GM23338 (cell line): ENCODE results near the gene PRKAG1. TPM values are rescaled to one million over a fixed set of nuclear protein-coding genes. Genes with fewer than 3 reads are reported as not detected.

ENCODE experiments used
- ATAC-seq: fragments of 200-7000 bp; cut with Tn5 transposase; 3 replicates; pipeline ENCODE4 v1.9.1; 2020
- DNase-seq: peaks from one replicate; pipeline ENCODE4 v3.0.0-alpha.2; 2015; ENCODE audit warnings: low spot score
- H2AFZ ChIP-seq: fragments of 200-600 bp; sonication (generic); 2 replicates; pipeline ENCODE4 v1.8.0; 2016; ENCODE audit warnings: antibody characterized with exemption, mild to moderate bottlenecking, moderate library complexity
- H3F3A ChIP-seq: fragments of 200-600 bp; sonication (generic); replicated peaks from 2 replicates; pipeline ENCODE4 v1.8.0; 2017; ENCODE audit warnings: antibody characterized with exemption, mixed run types, low read depth
- H3K27ac ChIP-seq: fragments of 200-600 bp; sonication (generic); 2 replicates; pipeline ENCODE4 v1.6.1; 2016; ENCODE audit warnings: low read depth
- H3K27me3 ChIP-seq: fragments of 200-600 bp; sonication (generic); 2 replicates; pipeline ENCODE4 v1.8.0; 2016; ENCODE audit warnings: mild to moderate bottlenecking, mixed run types, moderate library complexity; ENCODE audit not compliant: insufficient read depth
- H3K36me3 ChIP-seq: fragments of 200-600 bp; sonication (generic); 2 replicates; pipeline ENCODE4 v1.8.0; 2016; ENCODE audit warnings: mild to moderate bottlenecking; ENCODE audit not compliant: insufficient read depth
- H3K4me1 ChIP-seq: fragments of 200-600 bp; sonication (generic); 2 replicates; pipeline ENCODE4 v1.8.0; 2016; ENCODE audit warnings: mild to moderate bottlenecking, moderate library complexity; ENCODE audit not compliant: insufficient read depth
- H3K4me2 ChIP-seq: fragments of 200-600 bp; sonication (generic); 2 replicates; pipeline ENCODE4 v1.7.1; 2017; ENCODE audit warnings: mixed run types
- H3K4me3 ChIP-seq: fragments of 200-600 bp; sonication (generic); 2 replicates; pipeline ENCODE4 v1.6.1; 2016; ENCODE audit warnings: mixed run types
- H3K79me2 ChIP-seq: fragments of 200-600 bp; sonication (generic); replicated peaks from 2 replicates; pipeline ENCODE4 v1.8.0; 2017; ENCODE audit warnings: mild to moderate bottlenecking; ENCODE audit not compliant: insufficient read depth
- H3K9me2 ChIP-seq: fragments of 200-600 bp; sonication (generic); 2 replicates; pipeline ENCODE4 v1.8.0; 2017; ENCODE audit not compliant: insufficient read depth
- H4K20me1 ChIP-seq: fragments of 200-600 bp; sonication (generic); replicated peaks from 2 replicates; pipeline ENCODE4 v1.8.0; 2017; ENCODE audit warnings: mild to moderate bottlenecking; ENCODE audit not compliant: insufficient read depth
- H3K27ac Mint-ChIP-seq: 2 replicates; pipeline ENCODE4 v1.8.0; 2020; ENCODE audit warnings: inconsistent platforms, mild to moderate bottlenecking, moderate library complexity, mixed read lengths
- H3K27me3 Mint-ChIP-seq: 3 replicates; pipeline ENCODE4 v1.8.0; 2022; ENCODE audit warnings: low read depth, mild to moderate bottlenecking, moderate library complexity, mixed read lengths, inconsistent platforms; ENCODE audit not compliant: insufficient read depth, poor library complexity
- H3K36me3 Mint-ChIP-seq: 3 replicates; pipeline ENCODE4 v1.8.0; 2021; ENCODE audit warnings: low read depth, mild to moderate bottlenecking, inconsistent platforms, moderate library complexity, mixed read lengths
- H3K4me1 Mint-ChIP-seq: 3 replicates; pipeline ENCODE4 v1.8.0; 2020; ENCODE audit warnings: mild to moderate bottlenecking, inconsistent platforms, mixed read lengths
- H3K4me3 Mint-ChIP-seq: 3 replicates; pipeline ENCODE4 v1.8.0; 2021; ENCODE audit warnings: moderate library complexity, mild to moderate bottlenecking, inconsistent platforms, mixed read lengths
- H3K9me3 Mint-ChIP-seq: 3 replicates; pipeline ENCODE4 v1.8.0; 2020; ENCODE audit warnings: moderate library complexity, mild to moderate bottlenecking, inconsistent platforms, mixed read lengths
- CREB1 ChIP-seq: fragments of 250-450 bp; sonication (Bioruptor Pico); IDR thresholded peaks from 2 replicates; pipeline ENCODE4 v1.5.0; 2020; ENCODE audit warnings: low read depth, mild to moderate bottlenecking, moderate library complexity
- ETS1 ChIP-seq: IDR thresholded peaks from 2 replicates; pipeline ENCODE4 v1.6.1; 2016; ENCODE audit warnings: antibody characterized with exemption
- EZH2 ChIP-seq: fragments of 200-600 bp; sonication (generic); IDR thresholded peaks from one replicate; pipeline ENCODE4 v1.8.0; 2017; ENCODE audit warnings: antibody characterized with exemption, mild to moderate bottlenecking, low read depth; ENCODE audit not compliant: unreplicated experiment
- EZH2phosphoT487 ChIP-seq: fragments of 200-600 bp; sonication (generic); IDR thresholded peaks from one replicate; pipeline ENCODE4 v1.8.1; 2018; ENCODE audit warnings: antibody characterized with exemption; ENCODE audit not compliant: unreplicated experiment
- JUNB ChIP-seq: IDR thresholded peaks from one replicate; pipeline ENCODE4 v1.6.1; 2016; ENCODE audit warnings: antibody characterized with exemption; ENCODE audit not compliant: unreplicated experiment
- NANOG ChIP-seq: IDR thresholded peaks from 2 replicates; pipeline ENCODE4 v1.6.1; 2016; ENCODE audit warnings: antibody characterized with exemption, borderline replicate concordance
- POLR2AphosphoS5 ChIP-seq: IDR thresholded peaks from 2 replicates; pipeline ENCODE4 v1.6.1; 2016; ENCODE audit warnings: antibody characterized with exemption, low read depth
- REST ChIP-seq: IDR thresholded peaks from one replicate; pipeline ENCODE4 v1.6.1; 2018; ENCODE audit warnings: antibody characterized with exemption; ENCODE audit not compliant: unreplicated experiment
- STAT1 ChIP-seq: IDR thresholded peaks from one replicate; pipeline ENCODE4 v1.6.1; 2016; ENCODE audit warnings: antibody characterized with exemption; ENCODE audit not compliant: unreplicated experiment
- ZNF114 ChIP-seq: fragments of 250-450 bp; sonication (Bioruptor Pico); IDR thresholded peaks from 2 replicates; pipeline ENCODE4 v1.5.0; 2020; ENCODE audit warnings: mild to moderate bottlenecking, moderate library complexity
- ZNF331 ChIP-seq: fragments of 250-450 bp; sonication (Bioruptor Pico); IDR thresholded peaks from 2 replicates; pipeline ENCODE4 v1.5.0; 2020; ENCODE audit warnings: low read depth, mild to moderate bottlenecking, moderate library complexity
- ZNF462 ChIP-seq: fragments of 250-450 bp; sonication (Bioruptor Pico); IDR thresholded peaks from 2 replicates; pipeline ENCODE4 v1.5.0; 2020; ENCODE audit warnings: mild to moderate bottlenecking, moderate library complexity
- polyA plus RNA-seq: library from polyadenylated mRNA; unstranded; fragments of >200 nt; fragmentation: Nextera tagmentation; extraction: Ambion mirVana; gene quantifications from 2 replicates; pipeline ENCODE4 v1.2.1, GENCODE V29; 2016
- total RNA-seq: library from RNA; depleted of rRNA; stranded (reverse); fragments of >200 nt; shearing (Covaris generic); gene quantifications from 2 replicates; pipeline ENCODE4 v1.2.3, GENCODE V29; 2014
- TF ChIP-seq, protein P1 (sequence below), 2 experiments: fragments of 200-600 bp in 1 of 2; sonication (generic) in 1 of 2; conservative IDR thresholded peaks; 2 replicates each; pipeline versions ENCODE4 v1.5.1 to v1.6.1; 2016 to 2017; ENCODE audit warnings: antibody characterized with exemption in 2 of 2, low read depth in 2 of 2, mild to moderate bottlenecking in 2 of 2, moderate library complexity in 1 of 2

PRKAG1 gene
- total and polyA plus RNA-seq, 2 experiments from 2014 or later, result 19.9 to 35.4 TPM

DNA sequence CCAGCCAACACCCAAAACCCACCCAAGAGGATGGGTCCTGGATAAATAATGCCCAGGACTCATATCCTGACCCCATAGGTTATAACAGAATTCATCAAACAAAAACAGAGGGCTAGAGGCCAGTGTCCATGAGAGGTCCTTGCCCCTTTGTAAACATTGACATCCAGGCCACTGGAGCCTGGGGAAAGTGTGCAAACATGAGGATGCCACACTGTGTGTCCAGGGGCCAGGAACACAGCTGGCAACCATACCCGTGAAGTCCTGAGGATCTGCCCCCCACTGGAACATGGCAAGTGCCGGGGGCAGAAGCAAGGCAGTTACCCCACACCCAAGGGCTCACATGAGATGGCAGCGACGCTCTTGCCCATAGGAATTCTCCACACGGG is 46.2 kb upstream of the PRKAG1 start:
- 0 out of 2 replicates have a peak, but pooled peaks cover 3% of the 10 kb centered on the region for H3F3A ChIP-seq
- TF ChIP-seq ZNF331 (CRISPR knock-in tag) (no peak), ZNF114 (no peak), POLR2AphosphoS5 (no peak), ETS1 (no peak), JUNB (no peak), EZH2 (no peak), CREB1 (CRISPR knock-in tag) (no peak), EZH2phosphoT487 (no peak), REST (no peak), ZNF462 (CRISPR knock-in tag) (no peak), STAT1 (no peak), NANOG (no peak)
- TF ChIP-seq, protein P1, sequence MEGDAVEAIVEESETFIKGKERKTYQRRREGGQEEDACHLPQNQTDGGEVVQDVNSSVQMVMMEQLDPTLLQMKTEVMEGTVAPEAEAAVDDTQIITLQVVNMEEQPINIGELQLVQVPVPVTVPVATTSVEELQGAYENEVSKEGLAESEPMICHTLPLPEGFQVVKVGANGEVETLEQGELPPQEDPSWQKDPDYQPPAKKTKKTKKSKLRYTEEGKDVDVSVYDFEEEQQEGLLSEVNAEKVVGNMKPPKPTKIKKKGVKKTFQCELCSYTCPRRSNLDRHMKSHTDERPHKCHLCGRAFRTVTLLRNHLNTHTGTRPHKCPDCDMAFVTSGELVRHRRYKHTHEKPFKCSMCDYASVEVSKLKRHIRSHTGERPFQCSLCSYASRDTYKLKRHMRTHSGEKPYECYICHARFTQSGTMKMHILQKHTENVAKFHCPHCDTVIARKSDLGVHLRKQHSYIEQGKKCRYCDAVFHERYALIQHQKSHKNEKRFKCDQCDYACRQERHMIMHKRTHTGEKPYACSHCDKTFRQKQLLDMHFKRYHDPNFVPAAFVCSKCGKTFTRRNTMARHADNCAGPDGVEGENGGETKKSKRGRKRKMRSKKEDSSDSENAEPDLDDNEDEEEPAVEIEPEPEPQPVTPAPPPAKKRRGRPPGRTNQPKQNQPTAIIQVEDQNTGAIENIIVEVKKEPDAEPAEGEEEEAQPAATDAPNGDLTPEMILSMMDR (conservative IDR thresholded peaks at IDR 0.05; ENCODE audit: low read depth in 2 of 2), result no peak
- H3K4me1 ChIP-seq, result peaks cover 6% of the 10 kb centered on the region; the same call in 1 of the 2 replicates
- no peak overlapping the region for H3K4me3 ChIP-seq
- H3K27me3 Mint-ChIP-seq, result peaks cover 20% of the 10 kb centered on the region
- no peak overlapping the region for H3K27ac Mint-ChIP-seq
- H3K9me2 ChIP-seq, result no peaks in the 10 kb centered on the region
- no peak overlapping the region for H3K4me2 ChIP-seq
- no peak overlapping the region for H2AFZ ChIP-seq
- no peak overlapping the region for H3K27ac ChIP-seq
- H3K4me1 Mint-ChIP-seq, result peaks cover 16% of the 10 kb centered on the region; the same call in 2 of the 3 replicates
- H4K20me1 ChIP-seq, result no peaks in the 10 kb centered on the region
- no peak overlapping the region for H3K4me3 Mint-ChIP-seq
- no peaks in the 10 kb centered on the region for H3K36me3 ChIP-seq
- H3K79me2 ChIP-seq, result peaks cover 3% of the 10 kb centered on the region
- 0 out of 3 replicates have a peak, but pooled peaks cover 4% of the 10 kb centered on the region for H3K36me3 Mint-ChIP-seq
- no peaks in the 10 kb centered on the region; the same call in 2 of the 3 replicates for H3K9me3 Mint-ChIP-seq
- peaks cover 7% of the 10 kb centered on the region for H3K27me3 ChIP-seq
- no peak for ATAC-seq
- no peak for DNase-seq
